HG03139 (cell line): Measurements from ENCODE around the gene FAM50A.
A peak's percentile ranks its signal among the peaks of the same experiment; 100 is the strongest.

Experiments
- ATAC-seq: cut with Tn5 transposase; IDR thresholded peaks from one replicate; pipeline ENCODE4 v1.9.1; 2021; ENCODE audit not compliant: unreplicated experiment

The FAM50A gene

GRCh38 chrX:154412468-154412867 lies 31.5 kb upstream of the FAM50A start:
- ATAC-seq = no peak

- ATAC-seq = no peak
Measured at GRCh38 chrX:154413142-154413541, 30.8 kb upstream of the FAM50A start.

DNA sequence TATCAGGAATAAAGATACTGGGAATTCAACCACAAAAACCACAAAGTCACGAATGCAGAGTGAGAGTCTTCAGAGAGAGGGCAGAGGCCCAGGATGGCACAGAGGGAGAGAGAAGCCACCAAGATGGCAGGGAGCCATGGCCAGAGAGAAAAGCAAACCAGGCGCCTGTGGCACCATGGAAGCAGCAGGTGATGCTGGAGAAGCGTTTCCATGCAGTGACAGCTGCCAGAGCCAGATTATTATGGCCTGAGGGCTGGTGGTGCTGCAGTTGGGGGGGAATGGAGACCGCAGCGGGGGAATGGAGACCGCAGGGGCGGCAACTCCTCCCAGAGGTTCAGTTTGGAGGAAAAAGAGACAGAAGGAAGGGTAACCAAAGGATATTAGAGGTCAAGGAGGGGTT lies 26.8 kb upstream of the FAM50A start:
- ATAC-seq = no peak

DNA sequence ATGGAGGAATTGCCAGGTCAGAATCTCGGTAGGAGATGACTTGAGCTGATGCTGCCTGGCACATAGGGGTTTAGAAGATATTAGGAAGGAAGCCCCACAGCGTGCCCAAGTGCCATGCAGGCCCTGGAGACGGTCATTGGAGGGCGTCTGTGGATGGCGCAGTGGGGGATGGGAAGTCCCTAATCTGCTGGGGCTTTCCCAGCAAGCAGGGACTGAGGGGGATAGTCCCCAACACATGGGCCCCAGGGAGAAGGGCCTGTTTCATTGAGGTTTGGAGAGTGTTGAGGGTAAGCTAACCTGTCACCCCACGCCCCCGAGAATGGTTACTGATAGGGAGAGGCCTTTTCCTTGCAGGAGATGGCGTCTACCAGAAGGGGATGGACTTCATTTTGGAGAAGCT lies 24.8 kb upstream of the FAM50A start:
- ATAC-seq = no peak

GRCh38 chrX:154419688-154420401 lies 24.1 kb upstream of the FAM50A start:
- ATAC-seq = no peak

GRCh38 chrX:154420402-154420756 lies 23.6 kb upstream of the FAM50A start:
- ATAC-seq = no peak

- no peak for ATAC-seq
Measured at GRCh38 chrX:154426916-154427770, 16.8 kb upstream of the FAM50A start.

DNA sequence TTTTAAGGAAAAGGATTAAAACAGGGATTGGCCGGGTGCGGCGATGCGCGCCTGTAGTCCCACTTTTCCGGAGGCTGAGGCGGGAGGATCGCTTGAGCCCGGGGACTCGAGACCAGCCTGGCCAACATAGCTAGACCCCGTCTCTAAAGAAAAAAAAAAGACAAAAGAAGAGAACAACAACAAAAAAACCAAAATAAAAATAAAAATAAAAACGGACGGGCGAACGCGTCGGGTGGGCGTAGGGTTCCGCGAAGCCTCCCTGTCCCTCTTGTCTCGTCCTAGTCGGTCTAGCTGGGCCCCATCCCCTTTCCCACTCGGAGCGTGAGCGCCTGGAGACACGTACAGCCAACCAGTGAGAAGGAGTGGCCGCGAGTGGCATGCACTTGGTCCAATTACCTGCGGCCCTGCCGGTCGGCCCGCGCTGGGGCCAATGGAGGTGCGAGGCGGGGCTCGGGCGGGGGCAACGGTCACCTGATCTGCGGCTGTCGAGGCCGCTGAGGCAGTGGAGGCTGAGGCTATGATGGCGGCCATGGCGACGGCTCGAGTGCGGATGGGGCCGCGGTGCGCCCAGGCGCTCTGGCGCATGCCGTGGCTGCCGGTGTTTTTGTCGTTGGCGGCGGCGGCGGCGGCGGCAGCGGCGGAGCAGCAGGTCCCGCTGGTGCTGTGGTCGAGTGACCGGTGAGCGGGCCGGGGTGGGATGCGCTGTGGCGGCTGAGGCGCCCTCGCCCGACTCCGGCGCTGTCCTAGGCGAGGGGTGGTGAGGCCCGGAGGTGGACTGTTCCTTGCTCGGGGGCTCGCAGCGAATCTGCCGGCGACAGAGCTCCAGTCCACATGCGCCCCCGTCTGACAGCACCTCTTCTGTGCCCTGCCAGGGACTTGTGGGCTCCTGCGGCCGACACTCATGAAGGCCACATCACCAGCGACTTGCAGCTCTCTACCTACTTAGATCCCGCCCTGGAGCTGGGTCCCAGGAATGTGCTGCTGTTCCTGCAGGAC lies 15.5 kb upstream of the FAM50A start, which contains the start of gene ATP6AP1:
TSS of gene ATP6AP1 (plus strand) at position 502 of the 996 bp plus-strand sequence. CDS start at position 518, 16 bp downstream.
- ATAC-seq = peak; percentile 95

DNA sequence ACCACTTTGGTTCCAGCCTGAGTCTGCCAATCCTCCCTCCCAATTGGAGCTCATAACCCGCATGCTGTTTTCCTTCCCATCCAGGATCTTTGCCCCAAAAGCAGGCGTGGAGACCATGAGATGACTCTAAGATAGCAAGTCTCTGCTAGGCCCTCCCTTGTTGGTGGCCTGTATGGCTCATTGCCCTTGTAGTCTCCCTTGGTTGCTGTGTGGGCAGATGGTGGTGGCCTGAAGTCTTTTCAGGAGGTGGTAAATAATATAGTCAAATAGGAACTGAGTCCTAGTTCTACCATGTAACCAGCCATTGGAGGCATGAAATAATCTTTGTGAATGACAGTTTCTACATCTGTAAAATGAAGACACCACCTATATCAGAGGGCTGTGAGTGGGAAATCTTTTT lies 14.2 kb upstream of the FAM50A start:
- ATAC-seq = no peak

DNA sequence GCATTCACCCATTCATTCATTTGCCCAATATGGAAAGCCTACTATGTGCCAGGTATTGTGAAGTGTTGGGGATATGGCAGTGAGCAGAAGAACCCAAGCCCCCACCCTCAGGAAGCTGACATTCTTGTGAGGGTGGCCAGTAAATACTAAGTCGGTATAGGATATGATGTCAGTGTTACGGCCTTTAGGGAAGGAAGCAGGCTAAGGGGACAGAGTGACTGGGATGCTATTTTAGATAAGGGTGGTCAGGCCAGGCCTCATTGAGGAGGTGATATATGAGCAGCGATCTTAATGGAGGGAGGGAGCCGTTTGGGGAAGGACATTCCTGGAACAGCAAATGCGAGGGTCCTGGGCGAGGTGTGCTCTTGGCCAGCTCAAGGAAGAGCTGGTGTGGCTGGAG lies 13.5 kb upstream of the FAM50A start:
- no peak for ATAC-seq

DNA sequence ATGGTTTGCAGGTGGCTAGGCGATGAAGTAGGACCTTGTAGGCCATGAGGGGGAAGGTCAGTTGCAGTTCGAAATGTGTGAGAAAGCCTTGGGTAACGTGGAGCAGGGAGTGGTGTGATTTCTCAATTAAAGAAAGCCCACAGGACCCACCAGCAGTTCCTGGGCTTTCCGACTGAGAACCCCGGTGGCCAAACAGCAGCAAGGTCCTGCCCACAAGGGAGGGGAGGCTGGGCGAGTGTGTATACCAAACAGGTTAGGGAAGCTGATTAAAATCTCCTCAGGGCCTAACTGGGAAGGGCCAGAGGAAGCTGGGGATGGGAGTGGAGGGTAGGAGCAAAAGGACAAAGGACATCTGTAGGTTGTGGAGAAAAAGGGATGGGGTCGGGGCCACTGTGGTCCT lies 13.0 kb upstream of the FAM50A start:
- no peak for ATAC-seq

GRCh38 chrX:154431341-154431740 lies 12.6 kb upstream of the FAM50A start:
- no peak for ATAC-seq

GRCh38 chrX:154432210-154432609 lies 11.7 kb upstream of the FAM50A start:
- ATAC-seq = no peak

- ATAC-seq = no peak
Measured at GRCh38 chrX:154433605-154434004, 10.3 kb upstream of the FAM50A start.

GRCh38 chrX:154434394-154435168 lies 9.4 kb upstream of the FAM50A start:
- ATAC-seq = no peak

DNA sequence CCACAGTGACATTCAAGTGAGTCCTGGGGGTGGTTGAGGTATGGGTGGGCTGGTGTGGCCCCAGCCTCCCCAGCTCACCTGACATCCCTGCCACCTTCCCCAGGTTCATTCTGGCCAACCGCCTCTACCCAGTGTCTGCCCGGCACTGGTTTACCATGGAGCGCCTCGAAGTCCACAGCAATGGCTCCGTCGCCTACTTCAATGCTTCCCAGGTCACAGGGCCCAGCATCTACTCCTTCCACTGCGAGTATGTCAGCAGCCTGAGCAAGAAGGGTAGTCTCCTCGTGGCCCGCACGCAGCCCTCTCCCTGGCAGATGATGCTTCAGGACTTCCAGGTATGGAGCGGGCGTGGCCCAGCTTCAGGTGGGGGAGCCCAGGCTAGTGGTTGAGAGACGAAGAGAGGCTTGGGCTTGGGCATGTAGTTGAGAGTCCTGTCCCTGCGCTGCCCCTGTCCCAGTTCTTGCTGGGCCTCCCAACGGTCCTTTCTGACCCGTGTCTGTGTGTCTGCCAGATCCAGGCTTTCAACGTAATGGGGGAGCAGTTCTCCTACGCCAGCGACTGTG lies 8.7 kb upstream of the FAM50A start:
- no peak for ATAC-seq

DNA sequence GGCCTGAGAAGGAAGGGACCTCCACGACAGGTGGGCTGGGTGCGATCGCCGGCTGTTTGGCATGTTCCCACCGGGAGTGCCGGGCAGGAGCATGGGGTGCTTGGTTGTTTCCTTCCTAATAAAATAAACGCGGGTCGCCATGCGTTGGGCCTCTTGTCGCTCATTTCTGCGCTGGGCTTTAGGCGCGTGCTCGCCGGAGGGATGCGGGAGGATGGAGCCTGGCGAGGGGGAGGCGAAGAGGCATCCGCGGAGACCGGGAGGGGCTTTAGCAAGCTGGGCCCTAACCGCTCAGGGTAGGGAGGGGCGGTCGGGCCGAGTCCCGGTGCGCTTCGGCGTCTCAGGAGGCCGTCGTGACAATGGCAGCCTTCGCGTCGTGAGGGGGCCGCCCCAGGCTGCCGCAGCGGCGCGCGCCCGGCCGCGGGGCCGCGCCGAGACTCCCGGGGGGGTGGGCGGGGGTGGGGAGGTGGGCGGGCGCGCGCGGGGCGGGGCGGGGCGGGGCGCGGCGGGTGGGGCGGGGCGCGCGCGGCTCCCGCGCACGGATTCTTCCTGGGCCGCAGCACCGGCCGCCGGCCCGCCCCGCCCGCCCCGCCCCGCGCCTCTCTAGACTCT lies 7.5 kb upstream of the FAM50A start:
- no peak for ATAC-seq

- ATAC-seq = no peak
Measured at GRCh38 chrX:154436983-154437752, 6.8 kb upstream of the FAM50A start, which contains the start of gene GDI1. Gene GDI1 (plus strand): TSS chrX:154437154. CDS start chrX:154437255, 101 bp downstream.
